GM12878 (cell line): ENCODE results near the gene RCE1. TPM values are rescaled to one million over a fixed set of nuclear protein-coding genes. Genes with fewer than 3 reads are reported as not detected.

Source experiments
- ESRRA ChIP-seq: IDR thresholded peaks from 2 replicates; pipeline ENCODE4 v1.6.1; 2012; ENCODE audit warnings: mild to moderate bottlenecking, low read length, improper control_type of control experiment
- FOS ChIP-seq: IDR thresholded peaks from 3 replicates; pipeline ENCODE4 v1.6.1; 2011; ENCODE audit warnings: borderline replicate concordance; ENCODE audit not compliant: insufficient read length; ENCODE audit errors: extremely low read depth
- KAT2A ChIP-seq: conservative IDR thresholded peaks from 2 replicates; pipeline ENCODE4 v1.6.1; 2011; ENCODE audit warnings: low read depth, low read length; ENCODE audit not compliant: control insufficient read depth
- LARP7 ChIP-seq: fragments of 450-650 bp; IDR thresholded peaks from 2 replicates; pipeline ENCODE4 v1.6.1; 2017; ENCODE audit warnings: mild to moderate bottlenecking
- MTA3 ChIP-seq: IDR thresholded peaks from 2 replicates; pipeline ENCODE4 v1.6.1; 2012; ENCODE audit warnings: low read length, inconsistent platforms, borderline replicate concordance
- NRF1 ChIP-seq: conservative IDR thresholded peaks from 2 replicates; pipeline ENCODE4 v1.6.1; 2011; ENCODE audit warnings: mild to moderate bottlenecking, low read depth, low read length, improper control_type of control experiment
- PAX5 ChIP-seq: IDR thresholded peaks from 2 replicates; pipeline ENCODE4 v1.6.1; 2011; ENCODE audit warnings: low read depth, low read length, borderline replicate concordance
- POLR2A ChIP-seq: IDR thresholded peaks from 2 replicates; pipeline ENCODE4 v1.6.1; 2011; ENCODE audit warnings: low read depth, mild to moderate bottlenecking, low read length
- RB1 ChIP-seq: fragments of 450-650 bp; formaldehyde crosslinking; IDR thresholded peaks from 2 replicates; pipeline ENCODE4 v1.6.1; 2017; ENCODE audit warnings: mild to moderate bottlenecking, borderline replicate concordance
- TARDBP ChIP-seq: IDR thresholded peaks from 2 replicates; pipeline ENCODE4 v1.6.1; 2016; ENCODE audit warnings: borderline replicate concordance
- TCF3 ChIP-seq: IDR thresholded peaks from 2 replicates; pipeline ENCODE4 v1.6.1; 2012; ENCODE audit warnings: low read depth, mild to moderate bottlenecking, low read length, borderline replicate concordance; ENCODE audit not compliant: insufficient read depth
- YBX1 ChIP-seq: fragments of 450-650 bp; IDR thresholded peaks from 2 replicates; pipeline ENCODE4 v1.6.1; 2016; ENCODE audit warnings: antibody characterized with exemption
- ZNF384 ChIP-seq: IDR thresholded peaks from 2 replicates; pipeline ENCODE4 v1.6.1; 2012; ENCODE audit warnings: low read depth, mild to moderate bottlenecking, low read length, improper control_type of control experiment, borderline replicate concordance
- ZNF622 ChIP-seq: fragments of 450-650 bp; IDR thresholded peaks from 2 replicates; pipeline ENCODE4 v1.6.1; 2017; ENCODE audit warnings: mild to moderate bottlenecking, inconsistent platforms
- polyA plus RNA-seq, 11 experiments: library from polyadenylated mRNA; depleted of rRNA in 4 of 11; unstranded in 6 of 11; stranded (reverse) in 5 of 11; fragments of >200 nt; fragmentation: Nextera tagmentation in 4 of 11; fragmentation: Illumina TruSeq in 1 of 11; extraction: Ambion mirVana in 4 of 11; extraction: Trizol in 1 of 11; gene quantifications; 1 replicate in 1 of 11; 2 replicates in 10 of 11; pipeline versions ENCODE4 v1.2.1 to v1.2.3, GENCODE V29; 2011 to 2016; ENCODE audit warnings: inconsistent platforms in 2 of 11, missing spikeins in 2 of 11, low read depth in 1 of 11
- total RNA-seq, 4 experiments: library from RNA; depleted of rRNA in 3 of 4; stranded (reverse); fragments of >200 nt in 3 of 4; fragmentation: Illumina TruSeq in 1 of 4; extraction: Trizol in 1 of 4; gene quantifications; 2 replicates each; pipeline versions ENCODE4 v1.2.1 to v1.2.3, GENCODE V29; 2013 to 2021
- TF ChIP-seq, protein P1 (sequence below): IDR thresholded peaks from 2 replicates; pipeline ENCODE4 v1.6.1; 2012; ENCODE audit warnings: low read depth, low read length, improper control_type of control experiment
- TF ChIP-seq, protein P2 (sequence below): IDR thresholded peaks from 2 replicates; pipeline ENCODE4 v1.6.1; 2012; ENCODE audit warnings: low read depth, low read length, improper control_type of control experiment
- TF ChIP-seq, protein P3 (sequence below): IDR thresholded peaks from 2 replicates; pipeline ENCODE4 v1.6.1; 2012; ENCODE audit warnings: low read length, inconsistent platforms
- TF ChIP-seq, protein P4 (sequence below): IDR thresholded peaks from 2 replicates; pipeline ENCODE4 v1.6.1; 2011; ENCODE audit warnings: low read depth, low read length, improper control_type of control experiment, borderline replicate concordance

RCE1 gene
- total and polyA plus RNA-seq, 10 of the 15 experiments (the other 5 are each of a cell fraction or from before 2014, with no cell fraction given): 0.79 to 32.9 (median 16.4) TPM

DNA sequence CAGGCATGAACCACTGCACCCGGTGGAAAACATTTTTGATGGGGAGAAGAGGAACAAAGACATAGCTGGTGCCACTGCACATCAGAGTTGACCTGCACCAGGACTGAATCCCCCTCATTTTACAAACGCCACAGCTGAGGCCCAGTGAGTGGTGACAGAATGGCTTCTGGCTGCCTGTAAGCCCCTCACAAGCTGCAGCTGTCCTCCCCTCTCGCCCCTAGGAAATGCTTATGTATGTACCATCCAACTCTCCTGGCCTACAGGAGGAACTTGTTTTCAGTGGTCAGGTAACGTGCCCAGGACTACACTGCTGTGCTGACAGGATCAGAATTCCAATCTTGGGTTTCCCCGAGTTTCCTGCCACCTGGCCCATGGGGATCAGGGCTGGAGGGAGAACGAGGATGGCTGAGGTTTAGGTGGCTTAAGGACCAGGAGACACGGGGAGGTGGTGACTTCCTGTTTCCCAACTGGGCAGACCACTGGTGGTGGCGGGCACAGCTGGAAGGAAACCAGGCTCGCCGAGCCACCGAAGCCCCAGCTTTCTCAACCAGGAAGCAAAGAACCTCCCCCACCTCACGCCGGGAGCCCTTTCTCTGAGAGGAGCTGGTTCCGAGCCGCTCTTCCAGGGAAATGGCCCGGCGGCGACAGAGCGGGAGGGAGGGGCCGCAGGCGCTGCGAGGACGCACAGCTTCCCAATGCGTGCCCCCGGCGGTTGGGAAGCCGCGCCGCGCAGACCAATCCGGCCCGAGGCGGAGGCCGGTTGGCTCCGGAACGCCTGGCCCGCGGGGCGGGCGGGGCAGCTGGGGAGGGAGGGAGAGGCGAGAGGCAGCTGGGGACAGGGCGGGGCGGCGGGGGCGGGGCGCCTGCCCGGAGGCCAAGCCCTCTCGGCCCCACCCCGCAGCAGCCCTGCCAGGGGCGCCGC is 12.6 kb downstream of the RCE1 start (continued):
- no peak for TF ChIP-seq YBX1
- TF ChIP-seq, protein P1, sequence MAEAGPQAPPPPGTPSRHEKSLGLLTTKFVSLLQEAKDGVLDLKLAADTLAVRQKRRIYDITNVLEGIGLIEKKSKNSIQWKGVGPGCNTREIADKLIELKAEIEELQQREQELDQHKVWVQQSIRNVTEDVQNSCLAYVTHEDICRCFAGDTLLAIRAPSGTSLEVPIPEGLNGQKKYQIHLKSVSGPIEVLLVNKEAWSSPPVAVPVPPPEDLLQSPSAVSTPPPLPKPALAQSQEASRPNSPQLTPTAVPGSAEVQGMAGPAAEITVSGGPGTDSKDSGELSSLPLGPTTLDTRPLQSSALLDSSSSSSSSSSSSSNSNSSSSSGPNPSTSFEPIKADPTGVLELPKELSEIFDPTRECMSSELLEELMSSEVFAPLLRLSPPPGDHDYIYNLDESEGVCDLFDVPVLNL: no peak
- no peak for TF ChIP-seq TARDBP
- TF ChIP-seq ESRRA: no peak
- no peak for TF ChIP-seq KAT2A
- TF ChIP-seq, protein P2, sequence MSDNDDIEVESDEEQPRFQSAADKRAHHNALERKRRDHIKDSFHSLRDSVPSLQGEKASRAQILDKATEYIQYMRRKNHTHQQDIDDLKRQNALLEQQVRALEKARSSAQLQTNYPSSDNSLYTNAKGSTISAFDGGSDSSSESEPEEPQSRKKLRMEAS: peak; percentile 26
- TF ChIP-seq POLR2A: peak; percentile 96
- TF ChIP-seq TCF3: no peak
- TF ChIP-seq MTA3: no peak
- TF ChIP-seq, protein P3, sequence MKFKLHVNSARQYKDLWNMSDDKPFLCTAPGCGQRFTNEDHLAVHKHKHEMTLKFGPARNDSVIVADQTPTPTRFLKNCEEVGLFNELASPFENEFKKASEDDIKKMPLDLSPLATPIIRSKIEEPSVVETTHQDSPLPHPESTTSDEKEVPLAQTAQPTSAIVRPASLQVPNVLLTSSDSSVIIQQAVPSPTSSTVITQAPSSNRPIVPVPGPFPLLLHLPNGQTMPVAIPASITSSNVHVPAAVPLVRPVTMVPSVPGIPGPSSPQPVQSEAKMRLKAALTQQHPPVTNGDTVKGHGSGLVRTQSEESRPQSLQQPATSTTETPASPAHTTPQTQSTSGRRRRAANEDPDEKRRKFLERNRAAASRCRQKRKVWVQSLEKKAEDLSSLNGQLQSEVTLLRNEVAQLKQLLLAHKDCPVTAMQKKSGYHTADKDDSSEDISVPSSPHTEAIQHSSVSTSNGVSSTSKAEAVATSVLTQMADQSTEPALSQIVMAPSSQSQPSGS: no peak
- no peak for TF ChIP-seq ZNF384
- TF ChIP-seq LARP7: 0 out of 2 replicates have a peak, but pooled peaks have one; percentile 37
- TF ChIP-seq, protein P4, sequence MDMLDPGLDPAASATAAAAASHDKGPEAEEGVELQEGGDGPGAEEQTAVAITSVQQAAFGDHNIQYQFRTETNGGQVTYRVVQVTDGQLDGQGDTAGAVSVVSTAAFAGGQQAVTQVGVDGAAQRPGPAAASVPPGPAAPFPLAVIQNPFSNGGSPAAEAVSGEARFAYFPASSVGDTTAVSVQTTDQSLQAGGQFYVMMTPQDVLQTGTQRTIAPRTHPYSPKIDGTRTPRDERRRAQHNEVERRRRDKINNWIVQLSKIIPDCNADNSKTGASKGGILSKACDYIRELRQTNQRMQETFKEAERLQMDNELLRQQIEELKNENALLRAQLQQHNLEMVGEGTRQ: no peak
- peak; percentile 52; the same call in 1 of the 2 replicates for TF ChIP-seq RB1
- peak; percentile 27; the same call in 1 of the 2 replicates for TF ChIP-seq NRF1
- no peak for TF ChIP-seq PAX5
- no peak for TF ChIP-seq ZNF622
- no peak for TF ChIP-seq FOS
- TF ChIP-seq, all 136 proteins: peak for 18
